HG03159 (cell line): Measurements from ENCODE around the gene RASA4B.
"Not testable (repeated sequence)": the region's sequence is repeated elsewhere in the genome, so short reads cannot be mapped to it uniquely, and the experiment has no call there.

Experiments used
- ATAC-seq: cut with Tn5 transposase; IDR thresholded peaks from one replicate; pipeline ENCODE4 v1.9.1; 2021; ENCODE audit warnings: mild to moderate bottlenecking, moderate library complexity; ENCODE audit not compliant: unreplicated experiment

The RASA4B gene

GRCh38 chr7:102517550-102518147 is at the start of gene RASA4B:
Gene RASA4B (minus strand): TSS chr7:102517777. CDS start chr7:102517710, 67 bp downstream.
- peak; percentile 67 for ATAC-seq

- not testable (repeated sequence) for ATAC-seq
Observed at GRCh38 chr7:102550808-102551422, 33.3 kb upstream of the RASA4B start, which contains the start of gene SPDYE2. Gene SPDYE2 (plus strand): TSS chr7:102551226. CDS start chr7:102553256, 2,030 bp downstream.

- ATAC-seq: peak; percentile 88
Observed at GRCh38 chr7:102546353-102546752, 28.8 kb upstream of the RASA4B start.

GRCh38 chr7:102545288-102545687 is 27.7 kb upstream of the RASA4B start:
- ATAC-seq: not testable (repeated sequence)

- ATAC-seq: not testable (repeated sequence)
Observed at GRCh38 chr7:102544372-102544771, 26.8 kb upstream of the RASA4B start.

GRCh38 chr7:102543596-102543995 is 26.0 kb upstream of the RASA4B start, which contains the start of gene UPK3BL2:
Gene UPK3BL2 (minus strand): TSS chr7:102543696. CDS start chr7:102543636, 60 bp downstream.
- ATAC-seq: not testable (repeated sequence)

GRCh38 chr7:102542771-102543170 is 25.2 kb upstream of the RASA4B start:
- ATAC-seq: not testable (repeated sequence)

GRCh38 chr7:102542083-102542482 is 24.5 kb upstream of the RASA4B start:
- ATAC-seq: not testable (repeated sequence)

GRCh38 chr7:102540604-102541003 is 23.0 kb upstream of the RASA4B start:
- not testable (repeated sequence) for ATAC-seq

GRCh38 chr7:102535062-102535615 is 17.6 kb upstream of the RASA4B start:
- ATAC-seq: not testable (repeated sequence)

- ATAC-seq: not testable (repeated sequence)
Observed at GRCh38 chr7:102532127-102532526, 14.6 kb upstream of the RASA4B start.

- ATAC-seq: not testable (repeated sequence)
Observed at GRCh38 chr7:102531583-102531982, 14.0 kb upstream of the RASA4B start.

- not testable (repeated sequence) for ATAC-seq
Observed at GRCh38 chr7:102527822-102528793, 10.5 kb upstream of the RASA4B start.

- not testable (repeated sequence) for ATAC-seq
Observed at GRCh38 chr7:102527182-102527581, 9.6 kb upstream of the RASA4B start.

- not testable (repeated sequence) for ATAC-seq
Observed at GRCh38 chr7:102524803-102525202, 7.2 kb upstream of the RASA4B start.

GRCh38 chr7:102520797-102521196 is 3.2 kb upstream of the RASA4B start:
- ATAC-seq: not testable (repeated sequence)

GRCh38 chr7:102516951-102517350 is 626 bp downstream of the RASA4B start:
- not testable (repeated sequence) for ATAC-seq

GRCh38 chr7:102515889-102516288 is 1.7 kb downstream of the RASA4B start:
- ATAC-seq: not testable (repeated sequence)

- ATAC-seq: peak; percentile 62
Observed at GRCh38 chr7:102514881-102515721, 2.5 kb downstream of the RASA4B start.
